Spleen (tissue), 11 donors: Measurements from ENCODE around the gene PEX26. TPM values are rescaled to one million over a fixed set of nuclear protein-coding genes. Genes with fewer than 3 reads are reported as not detected.

Experiments used
- DNase-seq: peaks from one replicate; pipeline ENCODE4 v3.0.0-alpha.2; 2020
- H3K27ac ChIP-seq, 8 donors: fragments of 200-600 bp; sonication (generic) in 7 of 8; 1 replicate in 4 of 8; 2 replicates in 4 of 8; pipeline versions ENCODE4 v1.5.0 to v1.8.0; 2016 to 2021; ENCODE audit warnings: inconsistent platforms in 4 of 8, mild to moderate bottlenecking in 4 of 8, moderate library complexity in 1 of 8
- H3K27me3 ChIP-seq, 7 donors: fragments of 200-600 bp; sonication (generic) in 6 of 7; replicated peaks in 1 of 7; 1 replicate in 4 of 7; 2 replicates in 3 of 7; pipeline versions ENCODE4 v1.5.0 to v1.8.0; 2016 to 2021; ENCODE audit warnings: inconsistent platforms in 3 of 7, mild to moderate bottlenecking in 1 of 7
- H3K36me3 ChIP-seq, 6 donors: fragments of 200-600 bp; sonication (generic) in 5 of 6; 1 replicate in 4 of 6; 2 replicates in 2 of 6; pipeline versions ENCODE4 v1.5.0 to v1.8.0; 2016 to 2021; ENCODE audit warnings: inconsistent platforms in 2 of 6
- H3K4me1 ChIP-seq, 6 donors: fragments of 200-600 bp; sonication (generic) in 5 of 6; 1 replicate in 3 of 6; 2 replicates in 3 of 6; pipeline versions ENCODE4 v1.5.0 to v1.8.0; 2016 to 2021; ENCODE audit warnings: inconsistent platforms in 3 of 6
- H3K4me3 ChIP-seq, 8 donors: fragments of 200-600 bp; sonication (generic) in 7 of 8; 1 replicate in 4 of 8; 2 replicates in 4 of 8; pipeline versions ENCODE4 v1.5.0 to v1.8.0; 2016 to 2021; ENCODE audit warnings: inconsistent platforms in 4 of 8, mild to moderate bottlenecking in 4 of 8, moderate library complexity in 2 of 8
- H3K9me3 ChIP-seq, 8 donors: fragments of 200-600 bp; sonication (generic) in 7 of 8; 1 replicate in 4 of 8; 2 replicates in 4 of 8; pipeline versions ENCODE4 v1.5.0 to v1.8.0; 2016 to 2021; ENCODE audit warnings: inconsistent platforms in 4 of 8
- POLR2A ChIP-seq, 3 donors: fragments of 450-650 bp; IDR thresholded peaks; one replicate each; pipeline ENCODE4 v1.5.1; 2017; ENCODE audit warnings: antibody characterized with exemption in 3 of 3, mild to moderate bottlenecking in 1 of 3
- POLR2AphosphoS5 ChIP-seq, 3 donors: sonication (generic); formaldehyde crosslinking; IDR thresholded peaks; one replicate each; pipeline ENCODE4 v1.5.1; 2017; ENCODE audit warnings: antibody characterized with exemption in 3 of 3
- WGBS, 5 donors: extraction: QIAGEN DNeasy Blood & Tissue Kit in 3 of 5; methylation state at CpG; one replicate each; pipeline versions ENCODE4 v1.1.5 to v1.1.7; 2013 to 2018; 5-methylcytosine and 5-hydroxymethylcytosine counted together
- intact Hi-C: fragments of 100-400 bp; cut with DNase I; formaldehyde crosslinking; loops from one replicate; pipeline ENCODE4 v1.15.0; 2023; ENCODE audit warnings: low total_unique reads
- polyA plus RNA-seq, 3 donors: library from polyadenylated mRNA; stranded (reverse); fragments of 200-250 nt; gene quantifications; one replicate each; pipeline ENCODE4 v1.2.1, GENCODE V29; 2013
- total RNA-seq, 7 donors: library from RNA; depleted of rRNA in 3 of 7; stranded (reverse); fragments of >200 nt in 3 of 7; fragmentation: NEBNext Ultra II Directional in 4 of 7; extraction: Animal tissue kit (Norgen Biotek cat#: 25700) in 4 of 7; gene quantifications; one replicate each; pipeline versions ENCODE4 v1.1.0 to v1.2.1, GENCODE V29; 2016 to 2021
- TF ChIP-seq, protein P1 (sequence below), 11 experiments: fragments of 200-600 bp in 7 of 11; fragments of 450-650 bp in 4 of 11; sonication (generic) in 4 of 11; IDR thresholded peaks in 8 of 11; conservative IDR thresholded peaks in 3 of 11; 1 replicate in 7 of 11; 2 replicates in 4 of 11; pipeline versions ENCODE4 v1.4.0 to v1.8.0; 2016 to 2021; ENCODE audit warnings: antibody characterized with exemption in 11 of 11, inconsistent platforms in 4 of 11, mild to moderate bottlenecking in 1 of 11
- donor health status: healthy with polysubstance abuse.
- donor health status: DM: no; HTN: no; CAD: no; lungs with moderate emphysema.
- donor health status: DM: no; HTN: no; CAD: no.
- donor health status: Bipolar disorder and iron deficiency.
- donor health status: healthy.
- donor health status: DM: no; HTN: no; CAD: no.
- donor health status: DM: yes; HTN: yes; CAD: no.

The PEX26 gene
- total and polyA plus RNA-seq, 10 donors: 5.1 to 41.0 (median 31.9) TPM

DNA sequence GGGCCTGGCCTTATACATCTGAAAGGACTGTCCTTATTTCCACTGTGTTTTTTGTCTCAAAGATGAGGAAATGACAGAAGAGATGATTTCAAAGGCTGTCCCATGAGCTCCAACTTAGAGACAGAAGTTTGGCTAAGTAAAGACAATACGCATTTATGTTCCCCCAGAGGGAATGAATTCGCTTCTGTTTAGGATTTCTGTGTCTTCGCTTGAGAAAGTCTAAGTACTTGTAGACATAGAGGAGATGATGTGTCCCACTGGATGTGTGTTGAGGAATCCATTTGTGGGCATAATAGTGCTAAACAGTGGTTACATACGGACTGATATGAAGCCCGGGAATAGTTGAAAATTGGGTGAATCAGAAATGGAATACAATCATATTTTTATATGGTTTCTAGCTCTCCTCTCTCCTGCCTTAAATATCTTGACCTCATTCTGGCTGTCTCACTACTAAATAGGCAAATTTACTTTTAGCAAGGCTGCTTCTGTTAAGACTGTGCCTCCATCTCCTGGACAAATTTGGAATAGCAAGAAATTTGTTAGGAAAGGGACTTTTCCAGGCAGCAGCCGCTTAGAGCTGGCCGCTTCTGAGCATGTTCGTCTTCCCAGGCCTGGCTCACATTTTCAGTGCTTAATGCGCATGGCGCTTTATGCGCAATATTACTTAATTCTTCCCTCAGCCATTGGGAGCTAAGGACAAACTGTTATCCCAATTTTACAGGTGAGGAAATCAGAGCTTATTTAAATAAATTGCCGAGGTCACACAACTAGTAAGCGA, 1.9 kb upstream of the PEX26 start:
- Histone ChIP-seq H3K4me1 (peaks cover 23 to 61% (median 42%) of the 10 kb centered on the region in 6 donors), H3K27ac (peak overlapping the region in 7 of 8 donors; percentile 83 to 95 (median 89)), H3K4me3 (peak overlapping the region in 1 of 8 donors; percentile 98), H3K9me3 (no peaks in the 10 kb centered on the region), H3K27me3 (no peaks in the 10 kb centered on the region), H3K36me3 (peaks cover 0 to 17% (median 14%) of the 10 kb centered on the region in 6 donors)
- no peak for DNase-seq
- intact Hi-C loops: loop anchor here (10.0 kb wide), 2 partner anchors 171 to 331 kb away; no protein-coding TSS in a partner anchor
- 45 to 55% (median 48%) methylated on average over 13 of the region's 13 CpGs for WGBS, 5 donors
- TF ChIP-seq POLR2A (IDR thresholded peaks at IDR 0.05): no peak
- TF ChIP-seq, protein P1, sequence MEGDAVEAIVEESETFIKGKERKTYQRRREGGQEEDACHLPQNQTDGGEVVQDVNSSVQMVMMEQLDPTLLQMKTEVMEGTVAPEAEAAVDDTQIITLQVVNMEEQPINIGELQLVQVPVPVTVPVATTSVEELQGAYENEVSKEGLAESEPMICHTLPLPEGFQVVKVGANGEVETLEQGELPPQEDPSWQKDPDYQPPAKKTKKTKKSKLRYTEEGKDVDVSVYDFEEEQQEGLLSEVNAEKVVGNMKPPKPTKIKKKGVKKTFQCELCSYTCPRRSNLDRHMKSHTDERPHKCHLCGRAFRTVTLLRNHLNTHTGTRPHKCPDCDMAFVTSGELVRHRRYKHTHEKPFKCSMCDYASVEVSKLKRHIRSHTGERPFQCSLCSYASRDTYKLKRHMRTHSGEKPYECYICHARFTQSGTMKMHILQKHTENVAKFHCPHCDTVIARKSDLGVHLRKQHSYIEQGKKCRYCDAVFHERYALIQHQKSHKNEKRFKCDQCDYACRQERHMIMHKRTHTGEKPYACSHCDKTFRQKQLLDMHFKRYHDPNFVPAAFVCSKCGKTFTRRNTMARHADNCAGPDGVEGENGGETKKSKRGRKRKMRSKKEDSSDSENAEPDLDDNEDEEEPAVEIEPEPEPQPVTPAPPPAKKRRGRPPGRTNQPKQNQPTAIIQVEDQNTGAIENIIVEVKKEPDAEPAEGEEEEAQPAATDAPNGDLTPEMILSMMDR (IDR thresholded peaks at IDR 0.05 in 8 of 11, conservative IDR thresholded peaks at IDR 0.05 in 3 of 11): peak; percentile 65 to 93 (median 84)

- no peak for DNase-seq
- H3K27me3 ChIP-seq: no peaks in the 10 kb centered on the region
- H3K9me3 ChIP-seq: no peaks in the 10 kb centered on the region
- H3K4me3 ChIP-seq: peak overlapping the region; percentile 59 to 100 (median 92)
- WGBS, 5 donors: 1 to 3% (median 2%) methylated on average over 10 of the region's 10 CpGs
- intact Hi-C loops: loop anchor here (10.0 kb wide), 2 partner anchors 172 to 332 kb away; no protein-coding TSS in a partner anchor
- peaks cover 23 to 59% (median 44%) of the 10 kb centered on the region in 6 donors for H3K4me1 ChIP-seq
- peak overlapping the region; percentile 79 to 95 (median 88) for H3K27ac ChIP-seq
- peaks cover 0 to 29% (median 21%) of the 10 kb centered on the region in 6 donors for H3K36me3 ChIP-seq
- TF ChIP-seq POLR2A (IDR thresholded peaks at IDR 0.05): no peak
- TF ChIP-seq, protein P1 (IDR thresholded peaks at IDR 0.05 in 8 of 11, conservative IDR thresholded peaks at IDR 0.05 in 3 of 11): no peak
- TF ChIP-seq POLR2AphosphoS5 (IDR thresholded peaks at IDR 0.05): no peak
These were observed 627 bp upstream of the PEX26 start for GRCh38 chr22:18077087-18077638.

- WGBS, 5 donors: 7 to 13% (median 8%) methylated on average over 26 to 45 of the region's 45 CpGs
- Histone ChIP-seq H3K27me3 (no peaks in the 10 kb centered on the region), H3K9me3 (no peaks in the 10 kb centered on the region), H3K4me3 (peak overlapping the region; percentile 59 to 100 (median 92)), H3K4me1 (peaks cover 23 to 70% (median 46%) of the 10 kb centered on the region in 6 donors), H3K27ac (peak overlapping the region; percentile 79 to 95 (median 88)), H3K36me3 (peaks cover 0 to 42% (median 29%) of the 10 kb centered on the region in 6 donors)
- TF ChIP-seq, protein P1 (IDR thresholded peaks at IDR 0.05 in 8 of 11, conservative IDR thresholded peaks at IDR 0.05 in 3 of 11): peak in 1 of 11 experiments; percentile 28
- no peak for TF ChIP-seq POLR2A (IDR thresholded peaks at IDR 0.05)
- DNase-seq: peak; percentile 92
- intact Hi-C loops: loop anchor here (10.0 kb wide), 2 partner anchors 174 to 334 kb away; no protein-coding TSS in a partner anchor
These were observed 695 bp downstream of the PEX26 start for GRCh38 chr22:18078329-18079041.
